ENCODE measurements around the gene NGB.
"Not testable (repeated sequence)": the region's sequence is repeated elsewhere in the genome, so short reads cannot be mapped to it uniquely, and the experiment has no call there.

The NGB gene

DNA sequence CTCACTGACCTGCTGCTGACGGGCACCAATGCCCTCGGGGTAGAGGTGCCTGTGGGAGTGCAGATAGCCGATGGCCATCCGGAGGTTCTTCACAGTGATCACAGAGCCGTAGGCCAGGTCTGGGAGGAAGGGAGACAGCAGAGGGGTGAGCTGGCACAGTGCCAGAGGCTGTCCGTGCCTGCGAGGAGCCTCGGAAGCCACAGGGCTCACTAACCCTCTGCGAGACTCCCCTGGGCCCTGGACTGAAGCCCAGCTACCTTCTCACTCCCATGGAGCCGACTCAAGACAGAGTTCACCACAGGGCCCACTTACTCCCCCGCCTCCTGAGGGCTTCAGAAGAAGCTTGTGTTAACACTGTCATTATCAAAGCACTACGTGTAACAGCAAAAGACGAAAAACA lies 25.1 kb upstream of the NGB start:
- DNase-seq (ENCODE audit: low spot score): no peak

DNA sequence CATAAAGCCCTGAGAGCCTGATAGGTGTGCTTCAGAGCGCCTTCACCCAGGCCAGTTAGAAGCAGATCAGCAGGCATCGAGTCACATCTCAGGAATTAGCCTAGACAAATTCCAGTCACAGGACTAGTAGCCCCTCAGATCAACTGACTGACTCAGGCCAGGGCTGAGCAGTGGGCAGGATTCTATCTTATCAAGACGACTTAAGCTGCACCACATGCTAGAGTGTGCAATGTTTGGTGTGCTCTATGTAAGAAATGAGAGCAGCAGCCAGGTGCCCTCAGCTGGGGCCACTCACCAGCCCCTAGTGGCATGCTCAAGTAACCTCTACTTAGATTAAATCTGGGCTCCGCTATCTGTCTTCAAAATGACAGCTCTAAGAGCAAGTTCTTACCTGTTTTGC lies 19.7 kb upstream of the NGB start:
- DNase-seq (ENCODE audit: low spot score): no peak

DNA sequence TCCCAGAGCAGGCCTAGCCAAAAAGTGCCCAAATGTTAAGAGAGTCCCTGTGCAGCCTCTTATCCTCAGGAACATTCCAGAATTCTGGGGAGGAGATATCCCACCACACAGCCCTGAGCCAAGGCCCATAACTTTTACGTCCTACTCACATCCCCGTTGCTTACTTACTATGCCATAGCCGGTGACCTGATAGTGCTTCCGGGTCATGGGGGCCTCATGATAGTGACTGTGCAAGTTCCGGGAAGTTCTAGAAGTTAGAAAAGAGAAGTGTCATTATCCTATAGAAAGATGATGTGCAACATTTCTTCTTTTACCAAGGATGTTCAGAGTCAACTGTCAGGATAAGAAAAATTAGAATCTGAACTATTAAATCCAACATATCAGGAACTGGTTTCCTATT lies 15.6 kb upstream of the NGB start:
- no peak for DNase-seq (ENCODE audit: low spot score)

DNA sequence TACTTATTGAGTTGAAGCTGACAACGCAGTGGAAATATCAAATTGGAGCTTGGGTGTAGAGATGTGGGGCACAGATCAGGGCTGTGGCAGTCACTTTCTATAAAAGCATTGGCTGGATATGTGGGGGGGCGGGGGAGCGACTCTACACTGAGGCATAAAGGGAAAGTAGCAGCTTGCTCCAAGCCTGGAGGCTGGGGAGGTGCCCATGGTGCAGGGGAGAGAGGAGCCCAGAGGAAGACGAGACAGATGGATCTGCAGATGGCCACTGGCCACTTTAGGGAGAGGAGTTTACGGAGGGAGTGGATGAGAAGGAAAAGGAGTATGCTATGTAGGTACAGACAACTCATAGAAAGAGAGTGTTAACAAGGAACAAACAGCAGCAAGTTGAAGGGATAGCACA lies 13.5 kb upstream of the NGB start:
- DNase-seq (ENCODE audit: low spot score): no peak

DNA sequence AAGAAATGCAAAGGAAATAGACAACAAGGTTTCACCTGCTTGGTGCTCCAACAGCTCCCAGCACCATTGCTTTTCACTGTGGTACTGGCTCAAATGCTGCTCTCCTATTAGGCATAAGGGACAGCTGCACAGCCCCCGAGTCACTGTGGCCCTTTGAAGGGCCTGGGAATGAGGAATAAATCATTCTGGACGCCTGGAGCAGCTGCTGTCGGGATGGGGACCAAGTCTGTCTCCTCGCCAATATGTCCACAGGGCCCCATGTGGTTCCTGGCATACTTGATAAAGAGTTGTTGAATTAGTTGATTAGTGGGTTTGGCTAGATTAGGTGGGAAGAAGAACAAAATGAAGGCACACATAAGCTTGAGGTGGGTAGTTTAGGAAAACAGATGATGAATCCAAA lies 13.1 kb upstream of the NGB start:
- no peak for DNase-seq (ENCODE audit: low spot score)

DNA sequence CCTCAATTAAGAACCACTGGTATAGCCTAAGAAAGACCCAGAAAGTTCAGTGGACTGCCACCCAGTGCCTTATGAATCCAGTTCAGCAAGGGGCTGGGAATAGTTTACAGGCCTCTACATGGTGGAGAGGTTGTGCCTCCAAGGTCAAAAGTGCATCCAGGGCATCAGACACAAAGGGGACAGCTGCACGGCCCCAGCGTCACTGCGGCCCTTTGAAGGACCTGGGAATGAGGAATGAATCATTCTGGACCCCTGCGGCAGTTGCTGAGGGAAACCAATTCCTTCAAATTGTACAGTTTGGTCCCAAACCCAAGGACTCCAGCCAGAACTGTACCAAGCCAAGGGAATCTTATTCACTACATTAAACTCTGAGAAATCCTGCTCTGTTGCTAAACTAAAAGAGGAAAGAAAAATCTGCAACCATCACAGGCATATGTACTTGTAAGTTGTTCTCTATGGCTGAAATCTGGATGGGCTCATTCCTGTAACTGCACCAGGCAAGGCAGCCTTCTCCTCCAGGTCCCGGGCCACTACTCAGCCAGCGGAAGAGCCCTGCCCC lies 10.9 kb upstream of the NGB start:
- no peak for DNase-seq (ENCODE audit: low spot score)

DNA sequence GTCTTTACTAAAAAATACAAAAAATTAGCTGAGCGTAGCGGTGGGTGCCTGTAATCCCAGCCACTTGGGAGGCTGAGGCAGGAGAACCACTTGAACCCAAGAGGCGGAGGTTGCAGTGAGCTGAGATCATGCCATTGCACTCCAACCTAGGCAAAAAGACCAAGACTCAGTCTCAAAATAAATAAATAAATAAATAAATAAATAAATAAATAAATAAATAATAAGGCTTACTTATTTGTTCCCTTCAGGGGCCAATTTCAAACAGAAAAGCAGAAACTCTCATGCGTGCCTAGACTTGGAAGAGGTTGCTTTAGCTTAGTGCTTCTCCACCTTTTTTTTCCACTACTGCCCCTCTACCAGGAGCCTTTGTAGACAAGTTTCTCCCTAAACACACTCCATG lies 9.9 kb upstream of the NGB start:
- not testable (repeated sequence) for DNase-seq (ENCODE audit: low spot score)

DNA sequence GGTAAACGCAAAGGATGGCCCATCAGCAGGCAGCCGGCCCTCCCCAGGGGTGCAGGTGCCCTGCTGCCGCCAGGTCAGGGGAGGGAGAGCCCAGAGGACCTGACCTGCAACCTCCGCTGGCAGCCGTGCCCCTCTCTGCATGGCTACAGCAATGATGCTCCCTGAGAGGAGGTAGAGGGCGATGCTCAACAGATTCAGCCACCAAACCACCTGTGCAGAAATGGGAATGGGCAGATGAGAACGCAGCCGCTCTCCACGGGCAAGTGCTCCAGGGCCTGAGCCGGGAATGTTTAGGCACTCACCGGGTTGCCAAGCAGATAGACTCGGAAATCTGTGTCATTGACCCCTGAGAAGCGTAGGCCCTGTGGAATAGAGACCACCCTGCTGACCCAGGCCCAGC lies 8.7 kb upstream of the NGB start:
- DNase-seq (ENCODE audit: low spot score): no peak

DNA sequence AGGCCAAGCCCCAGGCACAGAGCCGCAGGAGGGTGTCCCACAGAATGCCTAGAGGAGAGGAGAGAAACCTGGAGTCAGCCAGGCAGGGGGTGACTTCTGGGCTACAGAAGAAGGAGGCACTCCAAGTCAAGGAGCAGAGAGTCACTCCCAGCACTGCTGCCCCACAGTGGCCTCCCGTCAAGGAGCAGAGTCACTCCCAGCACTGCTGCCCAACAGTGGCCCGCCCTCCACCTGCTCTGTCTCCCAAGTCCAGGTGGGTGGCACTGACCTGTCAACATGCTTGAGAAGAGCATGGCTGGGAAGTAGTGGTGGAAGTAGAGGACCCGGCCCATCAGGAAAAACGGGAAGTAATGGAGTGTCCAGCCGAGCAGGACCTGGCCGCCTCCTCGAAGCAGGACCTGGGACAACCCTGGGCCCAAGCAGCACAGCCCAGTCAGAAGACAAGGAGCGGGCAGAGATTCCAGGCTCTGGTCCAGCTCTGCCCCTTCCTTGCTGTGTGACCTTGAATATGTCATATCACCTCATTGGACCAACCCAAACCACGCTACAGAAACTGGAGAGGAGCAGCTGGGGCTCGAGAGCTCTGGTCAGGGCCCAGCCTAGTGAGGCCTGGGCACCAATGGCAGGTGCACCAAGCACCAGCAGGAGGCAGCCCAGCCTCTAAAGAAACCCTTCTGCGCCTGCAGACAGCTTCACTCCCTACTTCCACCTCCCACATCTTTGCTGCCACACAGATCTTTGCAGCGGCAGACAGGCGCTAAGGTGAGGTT lies 7.6 kb upstream of the NGB start:
- no peak for DNase-seq (ENCODE audit: low spot score)

DNA sequence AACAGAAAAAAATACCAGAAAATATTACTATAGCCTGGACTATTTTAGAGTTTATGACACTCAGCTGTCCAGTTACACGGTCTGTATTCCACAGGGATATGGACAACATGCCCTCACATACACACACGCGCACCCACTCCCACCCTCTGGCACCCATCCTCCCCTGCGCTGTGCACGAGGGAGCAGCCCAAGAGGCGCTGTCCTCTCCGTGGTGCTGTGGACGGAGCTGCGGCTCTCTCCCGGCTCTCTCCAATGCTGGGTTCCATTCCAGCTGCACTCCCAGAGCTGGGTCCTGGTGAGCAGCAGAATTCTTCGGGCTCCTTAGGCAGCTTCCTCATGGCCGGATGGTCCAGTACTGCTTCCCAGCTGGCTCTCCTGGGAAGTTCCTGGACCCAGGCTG lies 6.0 kb upstream of the NGB start:
- DNase-seq (ENCODE audit: low spot score): no peak

DNA sequence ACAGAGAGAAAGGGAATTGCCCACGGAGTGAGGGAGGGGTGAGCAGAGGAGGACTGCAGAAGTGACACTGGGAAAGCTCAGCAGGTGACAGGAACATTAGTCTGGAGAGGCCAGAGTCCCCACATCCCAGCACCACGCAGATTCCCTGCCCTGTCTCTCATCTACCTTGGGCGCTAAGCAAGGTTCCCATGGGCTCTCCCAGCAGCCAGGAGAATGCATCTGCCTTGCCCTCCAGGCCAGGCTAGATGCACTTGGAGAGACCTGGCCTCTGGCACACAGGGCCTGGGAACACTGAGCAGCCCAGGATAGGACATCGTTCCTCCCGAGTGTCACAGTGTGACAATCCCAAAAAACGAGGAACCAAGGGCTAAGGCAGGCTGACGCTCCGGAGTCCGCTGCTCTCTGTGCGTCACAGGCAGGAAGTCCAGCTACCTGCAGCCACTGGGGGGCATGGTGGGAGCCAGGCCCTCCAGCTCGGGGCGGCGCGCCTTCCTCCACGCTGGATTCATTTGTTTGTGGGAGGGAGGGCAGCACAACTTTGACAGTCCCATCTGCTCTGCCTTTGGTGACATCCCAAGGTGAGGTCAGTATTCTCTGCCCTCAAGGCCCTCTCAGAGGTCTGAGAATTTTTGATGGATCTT lies 5.4 kb upstream of the NGB start:
- no peak for DNase-seq (ENCODE audit: low spot score)

DNA sequence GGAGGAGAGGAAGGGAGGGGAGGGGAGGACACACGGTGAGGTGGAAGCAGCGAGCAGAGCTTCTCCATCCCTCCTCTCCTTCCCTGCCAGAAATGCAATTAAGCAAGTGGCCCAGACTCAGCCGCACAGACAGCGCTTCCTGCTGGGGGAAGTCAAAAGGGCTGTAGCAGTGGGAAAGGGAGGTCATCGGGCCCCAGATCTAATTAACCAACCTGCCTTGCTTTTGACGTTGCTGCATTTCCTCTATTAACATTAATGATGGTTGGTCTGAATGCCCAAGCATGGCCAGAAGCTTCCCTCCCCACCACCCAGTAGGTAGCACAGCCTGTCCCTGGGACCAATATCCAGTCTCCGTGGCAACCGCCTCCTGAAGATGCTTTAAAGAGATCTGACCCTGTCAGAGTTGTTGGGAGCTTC lies 4.6 kb upstream of the NGB start:
- no peak for DNase-seq (ENCODE audit: low spot score)

DNA sequence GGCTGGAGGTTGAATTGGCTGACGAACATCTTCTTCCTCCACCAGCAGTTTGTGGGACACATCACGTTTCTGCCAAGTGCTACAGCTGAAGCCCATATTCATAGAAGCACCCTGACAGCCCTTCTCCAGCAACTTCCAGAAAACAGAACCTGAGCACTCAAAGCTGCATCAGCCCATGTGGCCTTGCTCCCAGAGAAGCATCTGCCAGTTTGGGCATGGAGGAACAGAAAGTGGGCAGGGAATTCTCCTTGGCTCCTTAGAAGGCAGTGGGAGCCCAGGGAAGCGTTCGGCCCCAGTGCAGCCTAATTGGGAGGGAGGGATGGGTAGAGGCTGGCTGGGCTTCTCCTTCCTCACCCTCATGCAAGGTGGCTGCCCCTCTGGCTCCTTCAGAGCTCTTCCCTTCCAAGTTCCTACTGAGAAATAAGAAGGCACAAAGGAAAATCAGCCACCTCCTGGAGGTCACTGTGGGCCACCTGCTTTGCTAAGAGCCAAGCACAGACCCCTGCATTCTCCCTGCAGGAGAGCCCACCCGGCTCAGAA lies 4.1 kb upstream of the NGB start:
- no peak for DNase-seq (ENCODE audit: low spot score)

DNA sequence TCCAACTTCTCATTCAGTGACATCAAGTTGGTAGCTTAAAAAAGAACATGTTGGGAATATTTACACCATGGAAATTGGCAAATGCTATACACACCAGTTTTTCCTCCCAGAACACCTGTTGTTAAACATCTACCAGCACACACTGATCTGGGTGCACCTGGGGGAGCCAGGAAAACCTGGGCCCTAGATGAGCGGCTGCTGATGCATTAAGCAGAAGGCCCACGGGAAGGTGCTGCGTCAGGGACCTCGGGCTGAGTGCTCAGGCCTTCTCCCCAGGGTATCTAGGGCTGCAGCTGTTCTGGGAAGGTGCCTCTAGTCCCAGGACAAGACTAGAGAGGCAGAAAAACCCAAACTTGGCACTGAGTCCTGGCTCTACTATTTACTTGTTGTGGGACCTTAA lies 2.8 kb upstream of the NGB start:
- DNase-seq (ENCODE audit: low spot score): no peak

DNA sequence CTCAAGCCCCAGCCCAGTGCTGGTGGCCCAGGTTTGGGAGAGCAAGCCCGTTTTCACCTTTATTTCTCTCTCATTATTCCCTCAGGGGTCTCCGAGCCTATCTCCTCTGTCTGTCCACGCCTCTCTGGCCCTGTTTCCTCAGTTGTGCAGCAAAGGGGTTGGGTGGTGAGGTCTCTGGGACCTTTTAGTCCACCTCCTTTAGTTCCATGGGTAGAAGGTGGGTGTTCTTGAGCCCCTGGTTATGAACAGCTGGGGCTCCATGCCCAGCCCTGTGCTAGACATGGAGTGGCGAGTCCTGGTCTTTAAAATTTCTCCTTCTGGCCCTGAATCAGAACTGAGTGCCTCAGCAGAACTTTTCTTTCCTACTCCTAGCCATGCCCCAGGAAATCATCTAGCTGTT lies 1.3 kb upstream of the NGB start:
- no peak for DNase-seq (ENCODE audit: low spot score)

DNA sequence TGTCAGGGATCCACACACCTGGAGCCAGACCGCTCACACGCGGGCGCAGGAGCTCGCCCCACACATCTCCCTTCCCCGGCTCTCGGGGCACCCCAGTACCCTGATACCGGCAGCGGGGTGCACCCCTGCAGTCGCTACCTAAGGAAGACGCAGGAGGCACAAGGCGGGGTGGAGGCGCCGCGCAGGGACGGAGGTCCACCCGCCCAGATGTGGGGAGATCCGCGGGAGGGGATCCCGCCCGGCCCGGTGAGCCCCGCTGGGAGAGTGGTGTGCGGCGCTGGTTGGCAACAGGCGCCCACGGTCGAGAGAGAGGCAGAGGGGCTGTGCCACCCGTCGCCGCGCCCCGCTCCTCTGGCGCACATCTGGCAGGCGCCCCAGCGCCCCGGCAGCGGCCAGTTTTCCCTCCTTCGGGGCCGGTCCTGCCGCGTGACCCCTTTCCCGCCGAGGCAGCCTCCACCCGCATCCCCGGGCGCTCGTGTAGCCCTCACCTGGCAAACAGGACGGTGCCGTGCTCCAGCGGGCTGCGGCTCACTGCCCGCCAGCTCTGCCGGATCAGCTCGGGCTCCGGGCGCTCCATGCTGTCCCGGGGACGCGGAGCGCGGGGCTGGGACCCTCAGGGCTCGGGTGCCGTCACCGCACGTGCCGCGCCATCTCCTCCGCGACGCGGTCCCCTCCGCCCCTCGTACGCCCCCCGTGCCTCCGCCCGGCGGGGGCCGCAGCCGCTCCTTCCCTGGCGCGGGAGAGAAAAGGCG lies 469 bp downstream of the NGB start:
- no peak for DNase-seq (ENCODE audit: low spot score)

DNA sequence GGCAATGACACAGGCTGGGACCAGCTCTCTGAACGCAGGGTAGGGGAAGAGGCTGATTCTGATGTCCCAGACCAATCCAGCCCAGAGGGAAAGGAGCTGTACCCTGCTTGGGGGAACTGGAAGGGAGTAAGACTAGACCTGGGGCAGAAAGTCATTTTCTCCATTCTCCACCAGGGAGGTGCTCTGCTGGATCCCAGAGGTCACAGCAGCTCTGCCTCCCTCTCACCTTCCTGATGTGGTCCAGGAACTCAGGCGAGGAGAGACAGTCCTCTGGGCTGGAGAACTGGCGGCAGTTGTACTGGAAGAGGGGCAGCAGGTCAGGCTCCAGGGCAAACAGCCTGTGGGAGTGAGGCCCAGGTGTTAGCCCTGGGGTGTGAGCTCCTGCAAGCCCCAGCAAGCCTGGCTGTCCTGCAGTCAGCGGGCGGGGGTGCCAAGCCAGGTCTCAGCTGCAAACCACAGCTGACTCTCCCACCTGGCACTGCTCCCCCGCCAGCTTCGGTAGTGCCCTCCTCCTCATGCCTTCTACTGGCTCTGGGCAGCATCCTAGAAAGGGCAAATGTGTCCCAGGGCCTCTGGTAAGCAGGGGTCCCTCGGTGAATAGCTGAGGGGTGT lies 1.9 kb downstream of the NGB start:
- DNase-seq (ENCODE audit: low spot score): no peak

DNA sequence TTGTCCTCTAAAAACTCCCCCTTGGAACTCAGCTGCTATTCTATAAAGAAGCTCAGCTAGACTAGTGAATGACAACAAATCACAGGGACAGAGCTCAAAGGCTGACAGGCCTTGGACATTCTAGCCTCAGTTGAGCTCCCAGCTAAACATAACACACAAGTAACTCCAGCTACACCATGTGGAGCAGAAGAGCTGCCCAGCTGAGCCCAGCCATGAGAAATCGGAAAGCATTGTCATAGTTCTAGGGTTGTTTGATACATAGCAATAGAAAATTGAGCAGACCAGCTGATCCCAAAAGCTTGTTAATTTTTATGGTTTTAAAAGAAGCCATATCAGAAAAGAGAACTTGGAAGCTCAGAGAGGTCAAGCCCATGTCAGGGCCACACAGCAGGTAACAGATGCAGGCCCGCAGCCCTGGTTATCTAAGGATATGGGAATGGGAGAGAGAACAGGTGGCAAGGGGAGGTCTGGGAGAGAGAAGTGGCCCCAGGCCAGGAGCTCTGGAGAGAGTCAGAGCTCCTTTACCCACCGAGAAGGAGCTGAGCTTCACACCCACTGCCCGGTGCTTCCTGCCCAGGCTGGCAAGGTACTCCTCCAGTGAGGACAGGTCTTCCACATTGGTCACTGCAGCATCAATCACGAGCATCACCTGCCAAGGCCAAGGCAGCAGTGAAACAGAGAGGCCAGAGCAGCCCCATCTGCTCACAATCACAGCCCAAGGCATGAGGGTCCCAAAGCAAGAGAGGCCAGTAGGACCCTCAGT lies 2.9 kb downstream of the NGB start:
- DNase-seq (ENCODE audit: low spot score): no peak

DNA sequence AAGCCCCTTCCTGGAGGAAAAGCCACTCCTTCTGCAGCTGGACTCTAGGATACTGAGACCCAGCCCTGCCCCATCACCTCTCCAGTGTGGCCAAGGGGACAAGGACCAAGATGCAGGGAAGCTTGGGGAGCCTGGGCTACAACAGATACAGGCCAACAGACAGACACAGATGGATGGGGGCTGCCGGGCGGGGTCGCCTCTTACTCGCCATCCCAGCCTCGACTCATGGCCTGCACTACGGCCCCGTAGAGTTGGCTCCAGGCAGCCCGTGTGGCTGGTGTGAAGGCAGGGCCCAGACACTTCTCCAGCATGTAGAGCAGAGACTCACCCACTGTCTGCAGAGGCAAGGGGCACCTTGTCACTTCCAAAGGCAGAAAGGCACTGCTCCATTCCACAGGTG lies 4.7 kb downstream of the NGB start:
- no peak for DNase-seq (ENCODE audit: low spot score)

DNA sequence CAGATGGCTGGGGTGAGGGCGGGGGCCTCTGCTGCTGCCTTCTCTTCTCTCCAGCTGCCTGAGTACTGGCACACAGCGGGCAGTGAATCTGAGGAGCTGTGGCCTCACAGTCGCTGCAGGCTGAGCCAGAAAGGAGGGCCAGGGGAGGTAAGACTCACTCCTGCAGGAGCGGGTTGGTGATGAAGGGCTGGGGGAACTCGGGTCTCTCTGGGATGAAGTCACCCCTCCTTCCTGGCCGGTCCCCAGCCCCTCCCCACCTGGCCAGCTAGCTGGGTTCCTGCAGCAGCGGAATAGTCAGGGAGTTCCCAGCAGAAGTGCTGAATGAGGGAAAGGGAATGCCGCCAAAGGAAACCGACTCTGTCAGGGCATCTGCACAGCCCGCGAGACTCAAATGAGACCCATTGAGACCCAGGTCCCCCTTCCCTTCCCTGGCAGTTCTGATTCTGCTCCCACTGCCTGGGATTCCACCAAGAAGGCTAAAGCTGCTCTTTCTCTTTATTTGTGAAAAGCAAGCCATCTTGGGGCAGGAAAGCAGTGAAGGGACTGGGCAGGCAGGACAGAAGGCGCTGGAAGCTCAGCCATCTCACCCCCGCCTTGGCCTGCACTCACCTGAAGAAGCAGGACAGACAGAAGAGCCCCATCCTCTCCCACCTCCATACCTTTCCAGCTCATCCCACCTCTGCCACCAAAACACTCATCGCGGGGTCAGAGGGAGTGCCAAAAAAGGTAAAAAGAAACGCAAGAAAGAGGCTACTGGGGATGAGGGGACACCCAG lies 5.3 kb downstream of the NGB start:
- DNase-seq (ENCODE audit: low spot score): no peak

DNA sequence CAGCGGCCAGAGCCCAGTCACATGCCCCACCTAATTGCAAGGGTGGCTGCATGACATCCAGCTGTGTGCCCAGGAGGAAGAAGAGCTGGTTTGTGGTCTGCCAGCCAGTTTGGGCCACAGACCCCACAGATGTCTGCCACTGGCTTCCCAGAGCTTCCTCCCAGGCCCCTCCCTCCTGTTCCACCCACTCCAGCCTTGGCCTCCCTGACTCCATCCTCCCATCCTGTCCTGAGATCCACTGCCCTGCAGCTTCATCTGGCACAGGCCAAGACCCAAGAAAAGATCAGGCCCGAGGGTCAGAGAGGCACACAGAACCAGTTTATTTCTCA lies 5.9 kb downstream of the NGB start:
- DNase-seq (ENCODE audit: low spot score): no peak
